ENCODE results near the gene MBIP.

Gene MBIP

GRCh38 chr14:36264107-36264506 is 56.3 kb downstream of the MBIP start:
- no peak for DNase-seq (ENCODE audit: low read depth in 3 of 3)

- no peak for DNase-seq (ENCODE audit: low read depth in 3 of 3)
Observed at GRCh38 chr14:36260970-36261640, 59.3 kb downstream of the MBIP start.

DNA sequence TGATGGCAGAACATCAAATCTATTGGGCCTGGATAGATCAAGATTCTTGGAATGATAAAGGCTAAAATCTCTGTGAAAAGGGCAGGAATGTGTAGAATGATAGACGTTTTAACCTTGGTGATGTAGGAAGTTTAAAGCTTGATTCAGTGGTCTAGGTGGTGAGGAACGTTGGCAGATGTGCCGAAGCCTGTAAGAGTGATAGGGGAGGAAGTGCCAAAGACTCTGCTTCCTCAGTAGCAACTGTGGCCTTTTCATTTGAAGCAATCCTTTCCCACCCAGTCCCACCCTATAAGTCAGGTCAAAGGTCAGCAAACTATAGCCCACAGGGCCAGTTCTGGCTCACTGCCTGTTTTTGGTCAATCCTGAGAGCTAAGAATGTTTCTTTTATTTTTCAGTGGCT is 62.2 kb downstream of the MBIP start:
- DNase-seq (ENCODE audit: low read depth in 3 of 3) = no peak

DNA sequence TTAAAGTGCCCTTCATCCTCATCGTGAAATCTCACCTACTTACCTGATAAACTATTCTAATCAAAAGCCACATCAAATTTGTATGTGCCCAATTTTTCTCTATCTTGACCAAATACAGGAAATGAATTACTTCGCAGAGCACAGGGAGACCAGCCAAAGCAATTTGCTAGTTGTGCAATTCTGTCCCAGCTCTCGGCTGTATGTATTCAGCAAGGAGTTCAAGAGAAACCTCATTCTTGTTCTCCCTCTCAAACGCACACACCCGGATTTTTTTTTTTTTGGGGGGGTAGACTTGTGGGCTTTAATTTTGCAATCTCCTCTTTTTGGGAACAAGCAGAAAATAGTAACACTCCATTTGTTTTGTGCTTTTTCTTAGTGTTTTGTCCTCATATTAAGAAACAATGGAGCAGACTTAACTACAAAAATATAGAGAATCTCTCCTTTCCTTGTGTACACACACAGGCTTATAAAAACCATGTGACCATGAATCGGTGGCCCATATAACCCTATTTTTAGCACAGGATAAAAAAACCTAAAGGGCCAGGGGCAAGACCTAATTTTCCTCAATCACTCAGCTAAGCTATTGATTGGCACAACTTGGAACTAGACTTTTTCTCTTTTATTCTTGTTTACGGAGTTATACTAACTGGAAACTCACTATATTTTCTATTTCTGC is 64.2 kb downstream of the MBIP start:
- DNase-seq (ENCODE audit: low read depth in 3 of 3) = no peak

DNA sequence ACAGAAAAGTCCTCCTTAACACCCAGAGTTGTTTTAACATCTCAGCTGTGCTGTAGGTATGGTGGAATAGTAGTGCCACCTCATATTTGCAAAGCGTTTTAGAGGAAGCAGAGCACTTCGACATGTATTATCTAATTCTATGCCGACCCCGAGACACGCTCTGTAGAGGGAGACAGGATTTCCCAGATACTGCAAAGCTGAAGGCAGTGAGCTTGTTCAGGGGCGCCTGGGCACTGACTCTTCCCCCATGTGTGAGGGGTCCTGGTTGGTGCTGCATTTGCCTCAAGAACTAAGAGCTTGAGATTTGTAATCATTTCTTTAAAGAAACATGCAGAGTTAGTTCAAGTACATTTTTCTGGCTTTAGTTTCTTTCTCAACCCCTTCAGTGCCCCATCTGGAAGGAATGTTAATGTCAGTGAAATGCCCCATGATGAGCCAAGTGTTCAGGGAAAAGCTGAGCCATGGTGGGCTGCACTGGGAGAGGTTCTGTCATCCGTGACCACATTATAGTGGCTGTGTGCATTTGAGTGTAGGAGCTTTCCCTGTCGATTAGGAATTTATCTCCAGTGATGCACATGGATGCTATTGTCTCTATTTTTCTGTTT is 66.3 kb downstream of the MBIP start:
- DNase-seq (ENCODE audit: low read depth in 3 of 3) = no peak

All from stimulated activated CD4-positive, alpha-beta T cell treated with anti-CD3 and anti-CD28 coated beads, TNF-alpha, amount 100 ng/mL, for 48 hours (primary cell).